HG02970 (cell line): ENCODE results near the gene FCN1.
"Not testable (repeated sequence)": the region's sequence is repeated elsewhere in the genome, so short reads cannot be mapped to it uniquely, and the experiment has no call there.

Experiments
- ATAC-seq: cut with Tn5 transposase; IDR thresholded peaks from one replicate; pipeline ENCODE4 v1.9.1; 2021; ENCODE audit warnings: mild to moderate bottlenecking, moderate library complexity, moderate number of reproducible peaks; ENCODE audit not compliant: unreplicated experiment, low FRiP score

Gene FCN1

DNA sequence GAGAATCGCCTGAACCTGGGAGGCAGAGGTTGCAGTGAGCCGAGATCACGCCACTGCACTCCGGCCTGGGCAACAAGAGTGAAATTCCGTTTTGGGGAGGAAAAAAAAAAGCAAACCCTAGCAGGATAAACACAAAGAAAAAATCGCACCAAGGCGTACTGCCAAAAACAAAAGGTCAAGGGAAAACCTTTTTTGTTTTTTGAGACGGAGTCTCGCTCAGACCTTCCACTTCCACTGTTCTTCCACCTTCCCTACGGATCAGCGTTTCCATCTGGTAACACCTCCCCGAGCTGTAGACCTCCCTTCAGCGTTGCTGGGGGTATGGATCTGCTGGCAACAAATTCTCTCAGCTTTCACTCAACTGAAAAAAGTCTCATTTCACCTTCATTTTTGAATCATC, 57.2 kb downstream of the FCN1 start:
- ATAC-seq = no peak

DNA sequence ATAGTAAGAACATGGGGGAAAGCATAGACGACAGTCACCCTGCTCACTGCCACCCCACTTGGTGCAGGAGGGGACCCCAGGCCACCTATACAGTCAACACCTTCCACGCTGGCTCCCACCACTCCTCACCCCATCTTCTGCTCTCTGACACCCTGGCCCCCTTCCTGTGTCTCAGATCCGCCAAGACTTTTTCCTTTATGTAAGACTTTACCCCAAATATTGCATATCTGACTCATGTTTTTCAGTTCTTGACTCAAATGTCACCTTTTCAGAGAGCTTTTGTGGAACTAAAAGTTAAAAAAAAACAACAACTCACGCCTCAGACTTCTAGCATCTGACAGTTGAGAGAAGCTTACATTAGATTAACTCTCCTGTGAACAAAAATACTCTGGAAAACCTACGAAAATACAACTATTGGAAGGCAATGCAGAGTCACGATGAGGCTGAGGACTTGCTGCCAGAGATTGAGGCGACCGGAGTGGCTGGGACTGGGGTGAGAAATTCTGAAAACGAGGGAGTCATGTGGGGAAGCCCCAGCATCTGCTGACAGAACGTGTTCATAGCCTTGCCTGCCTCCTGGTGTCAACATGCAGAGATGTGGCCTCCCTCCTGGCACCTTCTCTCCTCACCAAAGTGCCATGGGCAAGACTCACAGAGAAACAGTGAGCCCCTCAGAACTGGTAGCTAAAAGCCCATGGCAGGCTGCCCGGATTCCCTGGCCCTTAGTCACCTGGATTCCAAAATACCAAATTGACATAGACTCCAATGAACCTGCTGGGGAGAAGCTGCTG, 59.5 kb downstream of the FCN1 start:
- peak; percentile 80 for ATAC-seq

DNA sequence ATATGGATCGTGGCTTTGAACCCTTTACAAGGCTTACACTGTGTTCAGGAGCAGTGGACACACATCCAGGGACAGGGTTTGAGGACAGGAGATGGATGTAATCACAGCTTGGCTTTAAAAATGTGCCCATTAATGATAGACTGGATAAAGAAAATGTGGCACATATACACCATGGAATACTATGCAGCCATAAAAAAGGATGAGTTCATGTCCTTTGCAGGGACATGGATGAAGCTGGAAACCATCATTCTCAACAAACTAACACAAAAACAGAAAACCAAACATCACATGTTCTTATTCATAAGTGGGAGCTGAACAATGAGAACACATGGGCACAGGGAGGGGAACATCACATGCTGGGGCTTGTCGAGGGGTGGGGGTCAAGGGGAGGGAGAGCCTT, 60.3 kb downstream of the FCN1 start:
- ATAC-seq = not testable (repeated sequence)

DNA sequence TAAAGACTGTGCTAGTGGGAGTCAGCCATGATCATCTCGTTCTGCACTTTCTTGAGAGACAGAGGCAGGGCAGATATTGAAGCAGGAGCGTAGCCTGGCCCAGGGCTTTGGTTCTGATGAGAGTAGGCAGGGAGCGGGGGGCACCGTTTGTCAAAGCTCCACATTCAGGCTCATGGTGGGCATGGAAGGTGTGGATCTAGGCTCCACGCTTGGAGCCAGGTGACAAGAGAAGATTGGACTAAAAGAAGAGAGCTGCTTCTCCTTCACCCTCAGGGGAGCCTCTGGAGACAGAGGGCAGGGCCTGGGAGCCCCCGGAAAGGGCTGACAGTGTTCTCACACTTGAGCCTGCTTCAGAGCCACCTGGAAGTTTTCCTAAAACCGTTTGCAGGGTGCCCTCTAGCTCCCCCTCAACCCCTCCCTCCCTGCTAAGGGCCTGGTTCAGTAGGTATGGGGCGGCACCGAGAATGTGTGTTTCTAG, 61.8 kb downstream of the FCN1 start:
- no peak for ATAC-seq
